22Rv1 (cell line): ENCODE results near the gene STUB1.

Experiments used
- CTCF ChIP-seq: fragments of 450-650 bp; IDR thresholded peaks from 2 replicates; pipeline ENCODE4 v1.5.1; 2017; ENCODE audit warnings: mild to moderate bottlenecking
- ZFX ChIP-seq: fragments of 450-650 bp; IDR thresholded peaks from 2 replicates; pipeline ENCODE4 v1.6.1; 2017; ENCODE audit warnings: antibody characterized with exemption, borderline replicate concordance

GRCh38 chr16:683396-684070 lies 3.3 kb downstream of the STUB1 start:
- TF ChIP-seq CTCF (no peak), ZFX (no peak)
